Stimulated activated CD4-positive, alpha-beta T cell treated with anti-CD3 and anti-CD28 coated beads, Interleukin-4, amount 100 ng/mL, for 24 hours (primary cell): ENCODE results near the gene MKLN1.
A peak's percentile ranks its signal among the peaks of the same experiment; 100 is the strongest.

Experiments
- DNase-seq: peaks from one replicate; pipeline ENCODE4 v3.0.0-alpha.2; 2020

The MKLN1 gene

GRCh38 chr7:131471250-131472004 lies 143.8 kb downstream of the MKLN1 start:
- no peak for DNase-seq

- no peak for DNase-seq
These were observed 149.1 kb downstream of the MKLN1 start for GRCh38 chr7:131476740-131477139.

GRCh38 chr7:131480384-131481315 lies 153.0 kb downstream of the MKLN1 start:
- DNase-seq, result no peak

- no peak for DNase-seq
These were observed 155.1 kb downstream of the MKLN1 start for GRCh38 chr7:131482800-131483199.

GRCh38 chr7:131483586-131483985 lies 155.9 kb downstream of the MKLN1 start:
- no peak for DNase-seq

DNA sequence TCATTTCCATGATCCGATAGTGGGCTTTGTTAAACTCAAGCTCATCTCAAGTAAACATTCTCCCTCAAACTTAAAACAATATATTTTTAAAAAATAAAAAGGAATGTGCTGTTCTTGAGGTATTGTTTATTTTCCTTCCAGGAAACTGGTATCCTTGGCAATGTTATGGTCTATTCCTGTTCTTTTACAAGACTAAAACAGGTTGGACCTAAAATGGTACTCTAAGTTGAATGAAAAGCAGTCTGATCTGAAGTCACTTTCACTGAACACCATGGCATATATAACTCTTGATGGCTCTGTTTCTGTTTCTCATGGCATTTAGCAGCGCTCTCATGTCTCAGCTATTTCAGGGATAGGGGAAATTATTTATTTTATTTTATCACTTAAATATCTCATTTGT lies 158.7 kb downstream of the MKLN1 start:
- no peak for DNase-seq

- no peak for DNase-seq
These were observed 159.5 kb downstream of the MKLN1 start for GRCh38 chr7:131487217-131487616.

GRCh38 chr7:131488361-131488760 lies 160.7 kb downstream of the MKLN1 start:
- DNase-seq, result no peak

GRCh38 chr7:131489196-131489595 lies 161.5 kb downstream of the MKLN1 start:
- DNase-seq, result no peak

GRCh38 chr7:131489881-131490280 lies 162.2 kb downstream of the MKLN1 start:
- DNase-seq, result no peak

DNA sequence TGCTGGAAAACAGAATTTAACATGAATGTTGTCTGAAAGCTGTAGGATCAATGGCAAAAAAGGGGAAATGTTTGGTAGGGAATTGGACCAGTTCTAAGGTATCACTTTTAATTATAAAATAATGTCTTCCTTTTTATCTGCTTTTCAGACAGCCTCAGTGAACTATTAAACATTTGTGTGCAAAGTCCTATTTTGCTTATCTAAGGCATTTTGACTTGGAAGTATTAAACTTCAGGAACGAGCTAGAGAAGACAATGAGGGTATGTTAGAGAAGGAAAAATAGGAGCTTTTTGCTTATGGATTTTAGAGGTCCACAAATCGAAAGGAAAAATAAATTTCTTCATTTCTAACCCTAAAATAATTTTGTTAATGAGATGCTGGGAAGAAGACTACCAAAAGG lies 165.4 kb downstream of the MKLN1 start:
- DNase-seq, result no peak

DNA sequence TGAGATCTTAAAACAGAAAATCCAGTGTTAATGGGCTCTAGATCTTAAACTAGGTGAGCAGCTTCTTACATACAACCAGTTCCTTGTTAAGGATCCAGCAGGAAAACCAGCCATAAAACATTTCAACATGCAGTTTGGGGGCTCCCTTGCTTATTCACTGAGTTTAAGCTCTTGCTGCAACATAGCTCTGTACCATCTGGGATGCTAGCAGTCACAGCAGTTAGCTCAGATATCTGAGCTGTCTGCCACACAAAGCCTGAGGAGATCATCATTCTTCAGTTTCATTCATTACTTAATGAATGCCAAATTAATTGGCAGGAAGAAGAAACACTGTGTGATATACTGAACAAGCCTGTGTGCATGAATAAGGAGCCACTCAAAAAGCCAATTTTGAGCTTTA lies 165.9 kb downstream of the MKLN1 start:
- DNase-seq, result no peak

- DNase-seq, result no peak
These were observed 166.5 kb downstream of the MKLN1 start for GRCh38 chr7:131494182-131494581.

DNA sequence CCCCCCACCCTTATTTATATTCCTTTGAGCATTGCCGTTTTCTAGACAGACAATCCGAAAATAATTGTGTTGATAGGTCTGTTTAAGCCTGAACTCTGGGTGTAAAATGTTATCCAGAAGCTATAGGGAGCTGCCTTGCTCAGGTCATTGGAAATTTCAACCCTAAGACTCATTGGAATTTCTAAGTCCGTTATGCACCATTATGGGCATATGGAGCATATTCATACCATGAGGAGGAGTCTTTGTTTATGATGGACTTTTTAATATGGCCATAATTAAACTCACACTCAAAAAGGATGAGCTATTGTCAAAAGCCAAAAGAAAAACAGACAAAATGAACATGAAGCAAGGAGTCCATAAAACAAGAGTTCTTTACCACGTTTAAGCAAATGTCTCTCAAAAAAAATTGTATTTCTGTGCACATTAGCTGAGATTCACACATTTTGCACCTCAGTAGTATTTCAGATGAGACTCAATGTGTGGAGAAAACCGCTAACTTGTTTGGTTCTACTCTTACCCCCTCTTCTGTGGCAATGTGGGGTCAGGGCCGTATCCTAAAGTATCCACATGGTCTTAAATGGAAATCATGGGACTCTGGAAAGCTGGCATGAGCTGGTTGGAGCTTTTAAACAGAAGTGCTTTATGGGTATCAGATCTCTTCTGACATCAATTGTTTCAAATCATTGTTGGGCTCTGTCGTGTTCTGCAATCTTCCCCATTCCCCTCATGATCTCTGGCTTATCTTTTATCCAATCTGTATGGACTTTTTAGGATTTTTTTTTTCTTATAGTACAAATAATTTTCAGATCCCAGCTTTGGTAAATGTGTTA lies 168.2 kb downstream of the MKLN1 start:
- no peak for DNase-seq

- no peak for DNase-seq
These were observed 169.8 kb downstream of the MKLN1 start for GRCh38 chr7:131497454-131497853.

DNA sequence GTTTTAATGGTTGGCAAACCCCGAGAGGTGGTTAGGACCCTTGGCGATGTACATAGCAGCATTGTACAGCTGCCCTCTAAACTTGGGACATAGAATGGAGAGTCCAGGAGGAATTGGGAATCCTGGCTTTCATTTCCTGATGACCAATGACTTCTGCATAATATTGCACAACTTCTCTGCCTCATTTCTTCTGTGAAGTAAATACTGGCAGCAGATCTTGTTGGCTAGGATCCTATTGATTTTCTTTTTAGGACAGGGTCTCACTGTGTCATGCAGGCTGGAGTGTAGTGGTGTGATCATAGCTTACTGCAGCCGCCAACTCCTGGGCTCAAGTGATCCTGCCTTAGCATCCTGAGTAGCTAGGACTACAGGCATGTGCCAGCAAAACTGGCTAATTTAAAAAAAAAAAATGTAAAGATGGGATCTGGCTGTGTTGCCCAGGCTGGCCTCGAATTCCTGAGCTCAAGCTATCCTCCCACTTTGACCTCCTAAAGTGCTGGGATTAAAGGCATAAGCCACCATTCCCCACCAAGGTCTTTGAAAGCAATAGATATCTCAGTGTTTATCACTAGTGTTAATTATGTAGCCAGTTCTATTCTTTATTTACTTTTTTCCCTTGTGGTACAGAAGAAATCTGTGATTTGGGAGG lies 170.7 kb downstream of the MKLN1 start:
- DNase-seq, result no peak

GRCh38 chr7:131499801-131500200 lies 172.1 kb downstream of the MKLN1 start:
- no peak for DNase-seq

DNA sequence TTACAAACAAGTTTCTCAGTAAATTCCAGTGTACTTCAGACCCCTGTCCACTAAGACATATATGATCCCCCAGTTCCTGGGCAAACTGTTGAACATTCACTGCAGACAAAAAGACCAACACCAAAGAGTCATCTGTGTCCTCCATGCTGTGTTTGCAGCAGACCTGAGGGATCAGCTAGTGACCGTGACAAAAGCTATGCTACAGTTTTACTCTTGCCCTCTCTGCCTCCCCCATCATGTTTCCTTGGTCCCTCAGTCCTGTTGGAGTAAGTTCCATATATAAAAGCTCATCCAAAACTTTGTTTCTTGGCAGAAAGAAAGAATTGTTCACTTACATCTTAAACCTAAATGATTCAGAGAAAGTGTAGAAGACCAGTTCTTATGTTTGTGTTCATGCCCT lies 172.7 kb downstream of the MKLN1 start:
- DNase-seq, result no peak

GRCh38 chr7:131501422-131501821 lies 173.7 kb downstream of the MKLN1 start:
- DNase-seq, result peak; percentile 54

DNA sequence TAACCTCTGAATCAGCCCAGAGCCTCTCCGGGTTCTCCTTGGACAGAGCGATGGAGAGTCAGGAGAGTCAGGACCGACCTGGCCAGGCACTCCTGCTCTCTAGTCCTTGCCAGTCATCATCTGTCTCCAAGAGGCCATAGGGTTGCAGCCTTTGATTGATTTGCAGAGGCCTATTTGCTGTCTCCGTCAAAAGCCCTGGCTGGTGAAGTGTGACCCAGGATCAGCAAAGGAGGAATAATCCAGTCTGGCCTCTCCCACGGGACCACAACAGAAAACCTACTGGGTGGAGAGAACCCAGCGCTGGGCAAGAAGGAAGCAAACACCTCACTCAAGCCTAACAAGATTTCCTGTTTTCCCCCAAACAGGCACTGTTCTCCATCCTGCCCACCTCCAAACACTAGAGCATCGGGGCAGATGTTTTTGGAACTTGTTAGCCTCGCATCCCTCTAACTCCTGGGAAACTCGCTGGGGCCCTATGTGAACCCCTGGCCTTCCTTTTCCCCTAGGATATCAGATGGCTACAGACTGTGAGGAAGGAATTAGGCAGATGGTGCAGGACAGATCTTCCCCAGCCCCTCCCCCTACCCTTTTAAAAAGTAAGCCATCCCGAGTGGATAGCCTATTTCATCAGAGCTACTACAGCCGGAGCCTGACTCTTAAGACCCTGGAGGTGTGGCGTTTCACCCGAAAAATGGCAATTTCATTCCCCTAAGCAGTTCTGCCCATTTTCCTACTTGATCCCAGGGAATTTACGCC lies 174.4 kb downstream of the MKLN1 start:
- DNase-seq, result no peak

DNA sequence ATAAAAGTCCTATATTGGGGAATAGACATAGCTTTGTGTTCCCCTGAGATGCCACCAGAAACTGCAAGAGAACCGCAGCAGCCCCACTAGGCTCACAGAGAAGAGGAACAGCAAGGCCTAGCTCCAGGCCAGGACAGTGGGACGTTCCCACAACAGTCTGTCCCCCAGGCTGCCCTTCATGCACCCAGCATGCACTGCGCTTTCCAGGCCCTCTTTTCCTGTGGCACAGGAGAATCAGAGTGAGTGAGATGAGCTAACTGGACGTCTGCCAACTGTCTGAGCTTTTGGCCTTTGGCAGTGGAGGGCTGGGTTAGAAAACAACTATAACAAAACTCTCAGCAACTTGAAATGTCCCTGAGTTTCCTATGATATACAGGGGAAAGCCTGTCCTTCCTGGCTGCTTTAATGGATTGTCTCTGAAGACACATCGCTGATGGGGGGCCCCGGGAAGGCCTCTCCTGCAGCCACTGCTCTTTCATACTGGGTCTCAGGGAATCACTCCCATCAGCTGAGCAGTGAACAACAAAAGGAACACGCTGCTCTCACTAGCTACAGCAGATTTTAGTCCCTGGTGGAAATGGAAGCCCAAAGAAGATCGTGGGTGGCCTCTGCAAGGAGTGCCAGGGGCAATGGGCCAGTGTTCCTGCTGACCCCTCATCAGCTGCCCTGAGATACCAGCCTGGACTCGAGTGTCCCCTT lies 175.3 kb downstream of the MKLN1 start:
- DNase-seq, result no peak
